Aorta (tissue), 5 donors: ENCODE results near the gene BARX2. TPM values are rescaled to one million over a fixed set of nuclear protein-coding genes. Genes with fewer than 3 reads are reported as not detected.

ENCODE experiments used
- ATAC-seq: fragments of 200-7000 bp; cut with Tn5 transposase; one replicate; pipeline ENCODE4 v1.9.1; 2022; ENCODE audit warnings: moderate library complexity; ENCODE audit not compliant: low FRiP score
- DNase-seq, 2 donors: peaks; one replicate each; pipeline ENCODE4 v3.0.0-alpha.2; 2020
- H3K27ac ChIP-seq, 2 donors: one replicate each; pipeline ENCODE4 v1.5.1; 2013; ENCODE audit warnings: low read length in 2 of 2, mild to moderate bottlenecking in 2 of 2, moderate library complexity in 2 of 2, control low read depth in 1 of 2, inconsistent platforms in 1 of 2, low read depth in 1 of 2
- H3K27me3 ChIP-seq, 2 donors: one replicate each; pipeline ENCODE4 v1.6.1; 2013; ENCODE audit warnings: control low read depth in 1 of 2, low read length in 1 of 2, mild to moderate bottlenecking in 1 of 2, moderate library complexity in 1 of 2; ENCODE audit not compliant: insufficient read depth in 2 of 2, control insufficient read depth in 1 of 2
- H3K36me3 ChIP-seq, 2 donors: one replicate each; pipeline ENCODE4 v1.6.1; 2013; ENCODE audit warnings: control low read depth in 1 of 2, low read length in 1 of 2, mild to moderate bottlenecking in 1 of 2; ENCODE audit not compliant: insufficient read depth in 2 of 2, control insufficient read depth in 1 of 2
- H3K4me1 ChIP-seq, 2 donors: one replicate each; pipeline ENCODE4 v1.6.1; 2013; ENCODE audit warnings: low read length in 2 of 2, control low read depth in 1 of 2, mild to moderate bottlenecking in 1 of 2, moderate library complexity in 1 of 2; ENCODE audit not compliant: insufficient read depth in 2 of 2, control insufficient read depth in 1 of 2
- H3K4me3 ChIP-seq, 2 donors: one replicate each; pipeline ENCODE4 v1.5.1; 2013; ENCODE audit warnings: low read length in 2 of 2, control low read depth in 1 of 2, mild to moderate bottlenecking in 1 of 2
- H3K9me3 ChIP-seq: one replicate; pipeline ENCODE4 v1.6.1; 2013; ENCODE audit warnings: mild to moderate bottlenecking, low read length; ENCODE audit not compliant: control insufficient read depth
- WGBS, 2 donors: extraction: QIAGEN DNeasy Blood & Tissue Kit; methylation state at CpG; one replicate each; pipeline ENCODE4 v1.1.7; 2013; 5-methylcytosine and 5-hydroxymethylcytosine counted together
- intact Hi-C, 2 donors: fragments of 100-400 bp; cut with DNase I; formaldehyde crosslinking; loops; one replicate each; pipeline versions ENCODE4 v1.14.2 to v1.15.0; 2022
- polyA plus RNA-seq, 2 donors: library from polyadenylated mRNA; stranded (reverse); fragments of 200-250 nt; gene quantifications; one replicate each; pipeline ENCODE4 v1.2.3, GENCODE V29; 2013
- total RNA-seq, 2 donors: library from RNA; stranded (reverse); fragmentation: NEBNext Ultra II Directional; extraction: Animal tissue kit (Norgen Biotek cat#: 25700); gene quantifications; one replicate each; pipeline ENCODE4 v1.2.1, GENCODE V29; 2021
- donor health status: healthy with polysubstance abuse.
- donor health status: Bipolar disorder and iron deficiency.
- donor health status: DM: no; HTN: no; CAD: no.
- donor health status: DM: no; HTN: no; CAD: no.
- donor health status: DM: yes; HTN: yes; CAD: no.

BARX2 gene
- total and polyA plus RNA-seq, 4 donors: 0.05 to 1.5 TPM; not detected in 2

GRCh38 chr11:129434641-129435498 lies 59.2 kb downstream of the BARX2 start:
- DNase-seq (no peak), ATAC-seq (no peak)
- Histone ChIP-seq H3K4me3 (no peak overlapping the region), H3K36me3 (no peaks in the 10 kb centered on the region), H3K4me1 (no peaks in the 10 kb centered on the region), H3K27me3 (peaks cover 0 to 1% of the 10 kb centered on the region in 2 donors), H3K27ac (no peak overlapping the region), H3K9me3 (no peaks in the 10 kb centered on the region)
- intact Hi-C loops: no loop called here
- WGBS, 2 donors: 76 to 77% methylated on average over 4 of the region's 4 CpGs

GRCh38 chr11:129435499-129436245 lies 60.0 kb downstream of the BARX2 start:
- H3K27me3 ChIP-seq: peaks cover 0 to 1% of the 10 kb centered on the region in 2 donors
- H3K4me3 ChIP-seq: no peak overlapping the region
- H3K4me1 ChIP-seq: no peaks in the 10 kb centered on the region
- no peak overlapping the region for H3K27ac ChIP-seq
- 62 to 72% methylated on average over 7 of the region's 7 CpGs for WGBS, 2 donors
- H3K9me3 ChIP-seq: no peaks in the 10 kb centered on the region
- ATAC-seq (no peak), DNase-seq (no peak)
- intact Hi-C loops: no loop called here
- H3K36me3 ChIP-seq: no peaks in the 10 kb centered on the region

- Histone ChIP-seq H3K4me3 (no peak overlapping the region), H3K27ac (no peak overlapping the region), H3K9me3 (no peaks in the 10 kb centered on the region), H3K36me3 (no peaks in the 10 kb centered on the region), H3K27me3 (peaks cover 0 to 1% of the 10 kb centered on the region in 2 donors), H3K4me1 (no peaks in the 10 kb centered on the region)
- intact Hi-C loops: no loop called here
- DNase-seq (no peak), ATAC-seq (no peak)
- 86 to 87% methylated on average over 18 of the region's 18 CpGs for WGBS, 2 donors
Observed at GRCh38 chr11:129436573-129436972, 60.9 kb downstream of the BARX2 start.

GRCh38 chr11:129440028-129440713 lies 64.5 kb downstream of the BARX2 start:
- no peak for DNase-seq
- no peaks in the 10 kb centered on the region for H3K36me3 ChIP-seq
- H3K4me1 ChIP-seq: no peaks in the 10 kb centered on the region
- no peak overlapping the region for H3K27ac ChIP-seq
- WGBS, 2 donors: 20 to 27% methylated on average over 8 of the region's 8 CpGs
- H3K27me3 ChIP-seq: no peaks in the 10 kb centered on the region
- no peak overlapping the region for H3K4me3 ChIP-seq
- ATAC-seq: no peak
- intact Hi-C loops: no loop called here
- H3K9me3 ChIP-seq: no peaks in the 10 kb centered on the region

GRCh38 chr11:129442171-129442570 lies 66.5 kb downstream of the BARX2 start:
- Histone ChIP-seq H3K4me1 (no peaks in the 10 kb centered on the region), H3K27me3 (no peaks in the 10 kb centered on the region), H3K4me3 (no peak overlapping the region), H3K36me3 (no peaks in the 10 kb centered on the region), H3K27ac (no peak overlapping the region), H3K9me3 (no peaks in the 10 kb centered on the region)
- ATAC-seq (no peak), DNase-seq (no peak)
- intact Hi-C loops: no loop called here
- 65 to 69% methylated on average over 7 of the region's 7 CpGs for WGBS, 2 donors

- Histone ChIP-seq H3K27ac (no peak overlapping the region), H3K9me3 (no peaks in the 10 kb centered on the region), H3K4me1 (no peaks in the 10 kb centered on the region), H3K4me3 (no peak overlapping the region), H3K27me3 (no peaks in the 10 kb centered on the region), H3K36me3 (no peaks in the 10 kb centered on the region)
- intact Hi-C loops: no loop called here
- ATAC-seq: no peak
- 60 to 66% methylated on average over 6 of the region's 6 CpGs for WGBS, 2 donors
- no peak for DNase-seq
Observed at GRCh38 chr11:129443276-129443675, 67.6 kb downstream of the BARX2 start.

GRCh38 chr11:129444274-129444673 lies 68.6 kb downstream of the BARX2 start:
- DNase-seq: no peak
- intact Hi-C loops: no loop called here
- 69 to 82% methylated on average over 5 of the region's 5 CpGs for WGBS, 2 donors

GRCh38 chr11:129445226-129445625 lies 69.6 kb downstream of the BARX2 start:
- peaks cover 2% of the 10 kb centered on the region for H3K9me3 ChIP-seq
- 88 to 89% methylated on average over 9 of the region's 9 CpGs for WGBS, 2 donors
- H3K4me3 ChIP-seq: no peak overlapping the region
- no peak for DNase-seq
- H3K27ac ChIP-seq: no peak overlapping the region
- intact Hi-C loops: no loop called here
- no peaks in the 10 kb centered on the region for H3K27me3 ChIP-seq
- H3K36me3 ChIP-seq: no peaks in the 10 kb centered on the region
- no peaks in the 10 kb centered on the region for H3K4me1 ChIP-seq
- ATAC-seq: no peak

More at GRCh38 chr11:129444274-129444673, 68.6 kb downstream of the BARX2 start:
- no peaks in the 10 kb centered on the region for H3K4me1 ChIP-seq
- no peak overlapping the region for H3K27ac ChIP-seq
- H3K9me3 ChIP-seq: peaks cover 2% of the 10 kb centered on the region
- no peak overlapping the region for H3K4me3 ChIP-seq
- H3K36me3 ChIP-seq: no peaks in the 10 kb centered on the region
- no peaks in the 10 kb centered on the region for H3K27me3 ChIP-seq
- ATAC-seq: no peak
